CD4-positive, alpha-beta memory T cell (primary cell): ENCODE measurements around the gene ATXN7L3B. TPM values are rescaled to one million over a fixed set of nuclear protein-coding genes. Genes with fewer than 3 reads are reported as not detected.
"Not testable (repeated sequence)": the region's sequence is repeated elsewhere in the genome, so short reads cannot be mapped to it uniquely, and the experiment has no call there.

ENCODE experiments used
- CTCF ChIA-PET: fragments of 350-600 bp; sonication (Branson Sonifier 250); formaldehyde crosslinking; loops from one replicate; lab custom pipeline; 2021; ENCODE audit warnings: inconsistent platforms; ENCODE audit not compliant: partially characterized antibody; lab: Charles Lee
- POLR2A ChIA-PET: fragments of 350-600 bp; sonication (Branson Sonifier 250); formaldehyde crosslinking; loops from one replicate; lab custom pipeline; 2021; ENCODE audit not compliant: partially characterized antibody; lab: Charles Lee
- DNase-seq, 5 donors: peaks; one replicate each; pipeline versions ENCODE4 v3.0.0 to v3.0.0-alpha.2; 2020 to 2022; ENCODE audit warnings: mixed read lengths in 1 of 5
- H3K27ac ChIP-seq: one replicate; pipeline ENCODE4 v1.7.0; 2013; ENCODE audit warnings: low read depth, low read length
- H3K27me3 ChIP-seq: 2 replicates; pipeline ENCODE4 v1.7.0; 2013; ENCODE audit warnings: mild to moderate bottlenecking, low read length, moderate library complexity; ENCODE audit not compliant: insufficient read depth
- H3K36me3 ChIP-seq: 2 replicates; pipeline ENCODE4 v1.7.0; 2013; ENCODE audit warnings: mild to moderate bottlenecking, low read length, moderate library complexity; ENCODE audit not compliant: insufficient read depth
- H3K4me1 ChIP-seq: 2 replicates; pipeline ENCODE4 v1.7.0; 2013; ENCODE audit warnings: mild to moderate bottlenecking, low read length, moderate library complexity; ENCODE audit not compliant: insufficient read depth
- H3K4me3 ChIP-seq, 2 donors: one replicate each; pipeline ENCODE4 v1.7.0; 2013; ENCODE audit warnings: low read length in 2 of 2, mild to moderate bottlenecking in 1 of 2
- H3K9me3 ChIP-seq, 2 donors: one replicate each; pipeline ENCODE4 v1.7.0; 2013; ENCODE audit warnings: low read length in 2 of 2, control low read depth in 1 of 2; ENCODE audit not compliant: control insufficient read depth in 1 of 2
- H3K27ac Mint-ChIP-seq, 7 donors: one replicate each; pipeline ENCODE4 v1.8.0; 2020 to 2021; ENCODE audit warnings: mixed read lengths in 7 of 7, mild to moderate bottlenecking in 6 of 7, inconsistent platforms in 3 of 7, moderate library complexity in 3 of 7
- H3K27me3 Mint-ChIP-seq, 2 donors: one replicate each; pipeline ENCODE4 v1.8.0; 2020 to 2021; ENCODE audit warnings: mixed read lengths in 2 of 2
- H3K36me3 Mint-ChIP-seq, 2 donors: one replicate each; pipeline ENCODE4 v1.8.0; 2020 to 2021; ENCODE audit warnings: mixed read lengths in 2 of 2, inconsistent platforms in 1 of 2, mild to moderate bottlenecking in 1 of 2
- H3K4me1 Mint-ChIP-seq, 4 donors: one replicate each; pipeline ENCODE4 v1.8.0; 2020 to 2021; ENCODE audit warnings: mixed read lengths in 4 of 4, mild to moderate bottlenecking in 1 of 4
- H3K4me3 Mint-ChIP-seq, 8 donors: one replicate each; pipeline ENCODE4 v1.8.0; 2020 to 2021; ENCODE audit warnings: mixed read lengths in 8 of 8, mild to moderate bottlenecking in 7 of 8, moderate library complexity in 6 of 8, inconsistent platforms in 3 of 8
- H3K9me3 Mint-ChIP-seq, 8 donors: one replicate each; pipeline ENCODE4 v1.8.0; 2020 to 2021; ENCODE audit warnings: mixed read lengths in 8 of 8, mild to moderate bottlenecking in 5 of 8, inconsistent platforms in 3 of 8, moderate library complexity in 1 of 8
- intact Hi-C: fragments of 100-400 bp; cut with micrococcal nuclease; formaldehyde crosslinking; loops from one replicate; pipeline ENCODE4 v1.15.1; 2023
- polyA plus RNA-seq, 2 donors: library from polyadenylated mRNA; unstranded; fragments of 300-500 nt; fragmentation: Illumina TruSeq; gene quantifications; one replicate each; pipeline ENCODE4 v1.2.3, GENCODE V29; 2021
- total RNA-seq, 2 experiments: library from RNA; stranded (reverse); gene quantifications; one replicate each; pipeline ENCODE4 v1.2.3, GENCODE V29; 2021

The ATXN7L3B gene
- total and polyA plus RNA-seq, 4 experiments from 2014 or later = 25.3 to 46.2 (median 36.8) TPM

DNA sequence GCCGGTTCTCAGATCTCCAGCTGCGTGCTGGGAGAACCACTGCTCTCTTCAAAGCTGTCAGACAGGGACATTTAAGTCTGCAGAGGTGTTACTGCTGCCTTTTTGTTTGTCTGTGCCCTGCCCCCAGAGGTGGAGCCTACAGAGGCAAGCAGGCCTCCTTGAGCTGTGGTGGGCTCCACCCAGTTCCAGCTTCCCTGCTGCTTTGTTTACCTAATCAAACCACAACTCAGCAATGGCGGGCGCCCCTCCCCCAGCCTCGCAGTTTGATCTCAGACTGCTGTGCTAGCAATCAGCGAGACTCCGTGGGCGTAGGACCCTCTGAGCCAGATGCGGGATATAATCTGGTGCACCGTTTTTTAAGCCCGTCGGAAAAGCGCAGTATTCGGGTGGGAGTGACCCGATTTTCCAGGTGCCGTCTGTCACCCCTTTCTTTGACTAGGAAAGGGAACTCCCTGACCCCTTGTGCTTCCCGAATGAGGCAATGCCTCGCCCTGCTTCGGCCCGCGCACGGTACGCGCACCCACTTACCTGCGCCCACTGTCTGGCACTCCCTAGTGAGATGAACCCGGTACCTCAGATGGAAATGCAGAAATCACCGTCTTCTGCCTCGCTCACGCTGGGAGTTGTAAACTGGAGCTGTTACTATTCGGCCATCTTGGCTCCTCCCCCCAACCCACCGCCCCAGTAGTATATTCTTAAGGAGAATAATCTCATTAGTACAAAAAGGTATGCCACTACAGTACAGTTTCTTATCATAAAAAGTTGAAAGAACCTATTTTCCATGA is 28.6 kb upstream of the ATXN7L3B start:
- intact Hi-C loops, CTCF ChIA-PET, H3K27me3 ChIP-seq, H3K27me3 Mint-ChIP-seq, H3K27ac ChIP-seq, DNase-seq, H3K36me3 ChIP-seq, H3K4me1 ChIP-seq, H3K4me1 Mint-ChIP-seq, H3K9me3 ChIP-seq, H3K36me3 Mint-ChIP-seq, POLR2A ChIA-PET, H3K4me3 ChIP-seq, H3K9me3 Mint-ChIP-seq: not testable (repeated sequence)
- Mint-ChIP-seq H3K4me3 (peak overlapping the region in 3 of 8 donors; percentile 22 to 59 (median 57)), H3K27ac (peak overlapping the region in 1 of 7 donors; percentile 67)

DNA sequence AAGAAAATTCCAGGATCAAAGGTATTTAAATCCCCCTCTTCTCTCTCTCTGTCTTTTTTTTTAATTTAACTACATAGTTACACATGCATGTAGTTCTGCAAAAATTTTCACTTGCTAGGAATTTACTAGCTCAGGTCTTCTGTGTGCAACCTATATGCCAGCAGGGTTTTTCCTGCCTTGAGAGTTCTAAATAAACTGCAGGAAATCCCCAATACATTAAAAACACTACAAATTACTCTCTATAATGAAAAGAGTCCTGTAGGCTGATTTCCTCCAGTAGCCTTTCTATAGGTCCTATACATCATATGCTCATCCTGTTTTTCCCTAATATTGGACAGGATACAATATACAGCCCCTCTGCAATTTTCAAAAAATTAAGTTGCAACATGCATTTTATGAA is 27.7 kb upstream of the ATXN7L3B start:
- Mint-ChIP-seq H3K4me1 (no peaks in the 10 kb centered on the region), H3K4me3 (no peak overlapping the region), H3K9me3 (peaks cover 0 to 9% (median 2%) of the 10 kb centered on the region in 8 donors), H3K27ac (no peak overlapping the region), H3K36me3 (peaks cover 0 to 1% of the 10 kb centered on the region in 2 donors), H3K27me3 (peaks cover 7 to 9% of the 10 kb centered on the region in 2 donors)
- H3K9me3 ChIP-seq = no peaks in the 10 kb centered on the region
- ChIA-PET CTCF (no interaction called here), POLR2A (no interaction called here)
- no peak overlapping the region for H3K4me3 ChIP-seq
- no peaks in the 10 kb centered on the region for H3K27me3 ChIP-seq
- no peaks in the 10 kb centered on the region for H3K36me3 ChIP-seq
- DNase-seq = no peak
- H3K27ac ChIP-seq = no peak overlapping the region
- H3K4me1 ChIP-seq = no peaks in the 10 kb centered on the region
- intact Hi-C loops = no loop called here

DNA sequence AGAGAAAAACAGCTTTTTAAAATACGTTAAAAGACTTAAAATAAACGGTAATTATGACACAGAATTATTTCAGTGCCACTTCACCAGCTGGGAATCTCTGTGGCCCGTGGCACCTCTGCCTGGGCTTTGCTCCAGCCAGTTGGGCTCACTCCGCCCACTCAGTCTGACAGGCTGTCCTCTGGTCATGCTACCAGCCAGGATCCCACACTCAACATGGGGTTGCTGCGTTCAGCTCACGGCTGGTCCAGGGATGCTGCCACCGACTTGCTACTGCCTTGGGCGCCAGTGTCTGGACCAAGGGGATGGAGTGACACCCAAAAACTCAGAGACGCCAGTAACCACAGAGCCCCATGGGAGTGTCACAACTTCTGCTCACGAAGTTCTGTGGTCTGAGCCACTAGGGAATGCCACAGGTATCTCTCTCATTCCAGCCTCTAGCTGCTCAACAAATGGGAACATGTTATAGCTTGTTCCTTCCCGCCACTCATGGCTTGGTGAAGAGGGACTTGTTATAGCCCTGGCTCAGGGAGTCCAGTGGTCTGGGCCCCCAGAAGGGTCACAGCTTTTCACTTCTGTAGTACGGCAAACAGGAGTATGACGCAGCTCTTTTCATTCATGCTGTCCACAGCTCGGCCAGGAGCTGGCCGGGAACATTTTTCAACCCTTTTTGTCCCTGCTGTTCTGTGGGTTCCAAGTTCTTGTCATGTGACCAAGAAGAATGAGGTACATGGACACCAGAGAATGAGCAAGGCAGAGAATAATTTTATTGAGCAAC is 23.4 kb upstream of the ATXN7L3B start:
- no peaks in the 10 kb centered on the region for H3K27me3 ChIP-seq
- H3K36me3 ChIP-seq = no peaks in the 10 kb centered on the region
- no peaks in the 10 kb centered on the region for H3K9me3 ChIP-seq
- Mint-ChIP-seq H3K4me1 (no peaks in the 10 kb centered on the region), H3K27me3 (peaks cover 9 to 14% of the 10 kb centered on the region in 2 donors), H3K9me3 (peaks cover 0 to 3% (median under 1%) of the 10 kb centered on the region in 8 donors), H3K27ac (no peak overlapping the region), H3K4me3 (no peak overlapping the region), H3K36me3 (peaks cover 0 to 1% of the 10 kb centered on the region in 2 donors)
- intact Hi-C loops = no loop called here
- H3K27ac ChIP-seq = no peak overlapping the region
- ChIA-PET CTCF (no interaction called here), POLR2A (no interaction called here)
- DNase-seq = peak in 1 of 5 donors; percentile 30
- H3K4me3 ChIP-seq = no peak overlapping the region
- no peaks in the 10 kb centered on the region for H3K4me1 ChIP-seq

DNA sequence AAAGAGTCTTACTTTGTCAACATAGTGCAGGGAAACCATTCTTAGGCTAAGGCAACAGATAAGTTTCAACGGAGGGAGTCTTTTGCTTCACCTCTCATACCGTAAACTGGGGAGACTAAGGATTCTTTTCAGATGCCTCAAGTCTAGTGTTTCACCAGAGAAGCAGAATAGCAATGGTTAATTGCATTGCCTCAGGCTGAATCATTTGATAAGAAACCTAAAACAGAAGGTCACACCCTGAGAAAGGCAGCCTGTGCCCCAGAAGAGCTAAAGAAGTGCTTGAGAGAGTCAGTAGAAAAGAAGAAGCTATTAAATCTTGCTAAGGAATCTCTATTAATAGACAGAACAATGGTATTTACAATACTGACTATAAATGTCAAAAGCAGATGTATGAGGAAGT is 21.8 kb upstream of the ATXN7L3B start:
- intact Hi-C loops = no loop called here
- Mint-ChIP-seq H3K36me3 (no peaks in the 10 kb centered on the region), H3K4me1 (no peaks in the 10 kb centered on the region), H3K27me3 (peaks cover 2 to 14% of the 10 kb centered on the region in 2 donors), H3K9me3 (no peaks in the 10 kb centered on the region), H3K4me3 (no peak overlapping the region), H3K27ac (no peak overlapping the region)
- Histone ChIP-seq H3K4me3 (no peak overlapping the region), H3K27me3 (no peaks in the 10 kb centered on the region), H3K27ac (no peak overlapping the region), H3K9me3 (no peaks in the 10 kb centered on the region), H3K4me1 (no peaks in the 10 kb centered on the region), H3K36me3 (no peaks in the 10 kb centered on the region)
- DNase-seq = no peak
- ChIA-PET CTCF (no interaction called here), POLR2A (no interaction called here)

DNA sequence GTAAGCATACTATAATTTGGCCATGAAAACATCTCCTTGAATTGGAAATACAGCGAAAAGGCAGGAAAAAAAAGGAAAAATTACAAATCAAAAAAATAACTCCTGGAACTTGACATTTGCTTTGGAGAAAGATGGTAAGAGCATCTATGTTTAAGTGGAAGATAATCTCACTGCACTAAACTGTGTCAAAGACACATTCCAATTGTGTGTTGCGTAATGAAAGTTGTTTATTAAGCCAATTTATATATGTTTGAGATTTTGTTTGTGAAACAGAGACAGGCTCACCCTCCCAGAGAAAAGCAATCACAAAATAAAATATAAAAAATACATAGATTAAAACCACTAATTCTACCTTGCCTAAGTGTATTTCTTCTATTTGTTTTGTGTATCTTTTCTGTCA is 11.1 kb upstream of the ATXN7L3B start:
- Histone ChIP-seq H3K27ac (no peak overlapping the region), H3K27me3 (no peaks in the 10 kb centered on the region), H3K4me1 (no peaks in the 10 kb centered on the region), H3K4me3 (no peak overlapping the region), H3K9me3 (no peaks in the 10 kb centered on the region), H3K36me3 (no peaks in the 10 kb centered on the region)
- intact Hi-C loops = no loop called here
- Mint-ChIP-seq H3K9me3 (peaks cover 0 to 3% (median 0%) of the 10 kb centered on the region in 8 donors), H3K4me3 (no peak overlapping the region), H3K27me3 (peaks cover 4 to 13% of the 10 kb centered on the region in 2 donors), H3K4me1 (no peaks in the 10 kb centered on the region), H3K27ac (no peak overlapping the region), H3K36me3 (no peaks in the 10 kb centered on the region)
- DNase-seq = no peak
- CTCF ChIA-PET = no interaction called here
- POLR2A ChIA-PET = no interaction called here

DNA sequence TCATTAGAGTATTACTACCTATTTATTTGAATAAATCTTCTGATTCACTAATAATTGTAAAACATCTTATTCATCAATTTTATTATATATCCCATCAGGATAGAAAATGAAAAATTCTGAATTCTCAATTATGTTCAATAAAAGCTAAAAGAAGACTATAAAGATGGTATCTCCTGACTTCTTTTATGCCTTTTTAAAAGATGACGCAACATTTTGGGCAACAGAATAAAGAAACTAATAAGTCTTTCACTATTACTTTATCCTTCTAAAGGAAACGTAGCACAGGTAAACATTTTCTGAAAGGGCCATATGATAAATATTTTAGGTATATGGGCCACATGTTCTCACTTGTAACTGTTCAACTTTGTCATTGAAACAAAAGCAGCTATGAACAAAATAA is 10.1 kb upstream of the ATXN7L3B start:
- intact Hi-C loops = no loop called here
- POLR2A ChIA-PET = no interaction called here

DNA sequence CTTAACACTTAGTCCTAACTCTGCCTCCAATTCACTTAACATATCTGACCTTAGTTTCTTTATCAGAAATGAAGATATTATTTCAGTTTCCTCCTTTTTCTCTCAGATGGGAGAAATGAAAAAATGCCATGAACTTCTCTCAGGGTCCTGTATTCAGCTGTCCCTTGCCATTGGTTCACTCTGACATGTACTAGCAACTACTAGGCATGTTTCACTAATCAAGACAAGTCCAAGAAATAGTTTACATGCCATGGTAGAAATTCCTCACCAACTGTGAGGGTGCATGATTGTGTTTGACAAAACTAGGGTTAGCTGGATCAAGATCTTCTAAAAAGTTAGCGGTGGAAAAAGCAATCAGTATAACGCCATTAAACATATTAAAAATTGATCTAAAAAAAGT is 7.0 kb upstream of the ATXN7L3B start:
- H3K4me1 Mint-ChIP-seq = no peaks in the 10 kb centered on the region
- H3K27ac Mint-ChIP-seq = no peak overlapping the region
- Histone ChIP-seq H3K4me1 (no peaks in the 10 kb centered on the region), H3K9me3 (no peaks in the 10 kb centered on the region), H3K27ac (no peak overlapping the region), H3K27me3 (no peaks in the 10 kb centered on the region), H3K4me3 (no peak overlapping the region), H3K36me3 (no peaks in the 10 kb centered on the region)
- H3K4me3 Mint-ChIP-seq = no peak overlapping the region
- intact Hi-C loops = no loop called here
- no peak for DNase-seq
- H3K36me3 Mint-ChIP-seq = no peaks in the 10 kb centered on the region
- POLR2A ChIA-PET = no interaction called here
- H3K9me3 Mint-ChIP-seq = no peaks in the 10 kb centered on the region
- peaks cover 3 to 4% of the 10 kb centered on the region in 2 donors for H3K27me3 Mint-ChIP-seq
- CTCF ChIA-PET = no interaction called here

More for the DNA sequence above, 10.1 kb upstream of the ATXN7L3B start:
- Histone ChIP-seq H3K36me3 (no peaks in the 10 kb centered on the region), H3K27me3 (no peaks in the 10 kb centered on the region), H3K27ac (no peak overlapping the region), H3K9me3 (no peaks in the 10 kb centered on the region), H3K4me1 (no peaks in the 10 kb centered on the region), H3K4me3 (no peak overlapping the region)
- no peaks in the 10 kb centered on the region for H3K4me1 Mint-ChIP-seq
- DNase-seq = no peak
- no peak overlapping the region for H3K27ac Mint-ChIP-seq
- CTCF ChIA-PET = no interaction called here
- no peaks in the 10 kb centered on the region for H3K36me3 Mint-ChIP-seq
- H3K9me3 Mint-ChIP-seq = peaks cover 0 to 3% (median 0%) of the 10 kb centered on the region in 8 donors
- H3K4me3 Mint-ChIP-seq = no peak overlapping the region
- H3K27me3 Mint-ChIP-seq = peaks cover 4 to 6% of the 10 kb centered on the region in 2 donors
